NCI-H510A (cell line): Measurements from ENCODE around the gene HLA-DOB.

ENCODE experiments used
- DNase-seq: peaks from one replicate; lab custom pipeline; 2025; lab: John Stamatoyannopoulos, UW

The HLA-DOB gene

GRCh38 chr6:32816746-32817204 lies at the start of gene HLA-DOB:
HLA-DOB (minus strand) TSS chr6:32817002; CDS start chr6:32816951, 51 bp downstream.
- no peak for DNase-seq

GRCh38 chr6:32865724-32866443 lies 49.1 kb upstream of the HLA-DOB start:
- DNase-seq, result no peak

DNA sequence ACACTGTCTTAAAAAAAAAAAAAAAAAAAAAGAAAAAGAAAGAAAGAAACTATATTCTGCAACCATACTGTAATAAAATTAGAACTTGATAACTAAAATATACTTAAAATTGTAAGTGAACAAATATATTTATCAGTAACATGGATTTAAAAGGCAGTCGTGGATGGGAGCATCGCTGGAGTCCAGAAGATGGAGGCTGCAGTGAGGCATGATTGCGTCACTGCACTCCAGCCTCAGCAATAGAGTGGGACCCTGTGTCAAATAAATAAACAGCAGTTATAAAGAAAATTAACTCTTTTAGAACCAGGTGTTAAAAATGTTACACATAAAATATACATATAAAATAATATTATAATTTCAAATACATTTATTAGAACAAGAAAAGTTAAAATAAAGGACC lies 45.9 kb upstream of the HLA-DOB start:
- DNase-seq, result no peak

DNA sequence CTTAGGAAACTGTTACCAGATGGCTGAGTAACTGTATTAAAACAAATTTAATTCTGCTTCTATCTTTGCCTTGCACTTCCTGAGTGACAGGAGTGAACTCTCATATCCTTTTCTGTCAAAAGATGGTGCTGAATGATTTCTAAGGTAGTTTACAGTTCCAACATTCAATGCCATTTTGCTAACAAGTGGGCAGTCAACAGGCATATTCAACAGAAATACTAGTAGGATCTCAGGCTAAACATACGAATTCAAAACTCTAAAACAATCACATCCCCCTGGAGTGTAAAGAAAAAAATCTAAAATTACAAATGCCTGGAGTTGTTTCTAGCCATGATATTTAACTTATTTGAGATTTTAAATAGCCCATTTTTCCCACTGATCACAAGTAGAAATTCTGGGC lies 43.9 kb upstream of the HLA-DOB start:
- no peak for DNase-seq

DNA sequence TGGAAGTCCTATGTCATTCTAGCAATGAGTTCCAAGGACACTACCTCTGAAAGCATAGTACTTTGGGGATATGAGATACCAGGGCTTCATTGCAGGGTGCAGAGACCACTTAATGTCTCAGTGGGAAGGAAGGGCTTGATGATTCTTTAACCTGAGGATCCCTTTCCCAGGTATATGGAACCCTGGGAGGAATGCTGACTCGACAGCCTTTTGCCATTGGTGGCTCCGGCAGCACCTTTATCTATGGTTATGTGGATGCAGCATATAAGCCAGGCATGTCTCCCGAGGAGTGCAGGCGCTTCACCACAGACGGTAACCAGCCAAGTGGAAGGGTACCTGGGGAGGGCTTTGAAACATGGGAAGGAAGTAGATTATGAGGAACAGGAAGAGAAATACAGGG lies 41.4 kb upstream of the HLA-DOB start:
- DNase-seq, result no peak

- no peak for DNase-seq
These were observed 40.5 kb upstream of the HLA-DOB start for GRCh38 chr6:32857156-32857891.

DNA sequence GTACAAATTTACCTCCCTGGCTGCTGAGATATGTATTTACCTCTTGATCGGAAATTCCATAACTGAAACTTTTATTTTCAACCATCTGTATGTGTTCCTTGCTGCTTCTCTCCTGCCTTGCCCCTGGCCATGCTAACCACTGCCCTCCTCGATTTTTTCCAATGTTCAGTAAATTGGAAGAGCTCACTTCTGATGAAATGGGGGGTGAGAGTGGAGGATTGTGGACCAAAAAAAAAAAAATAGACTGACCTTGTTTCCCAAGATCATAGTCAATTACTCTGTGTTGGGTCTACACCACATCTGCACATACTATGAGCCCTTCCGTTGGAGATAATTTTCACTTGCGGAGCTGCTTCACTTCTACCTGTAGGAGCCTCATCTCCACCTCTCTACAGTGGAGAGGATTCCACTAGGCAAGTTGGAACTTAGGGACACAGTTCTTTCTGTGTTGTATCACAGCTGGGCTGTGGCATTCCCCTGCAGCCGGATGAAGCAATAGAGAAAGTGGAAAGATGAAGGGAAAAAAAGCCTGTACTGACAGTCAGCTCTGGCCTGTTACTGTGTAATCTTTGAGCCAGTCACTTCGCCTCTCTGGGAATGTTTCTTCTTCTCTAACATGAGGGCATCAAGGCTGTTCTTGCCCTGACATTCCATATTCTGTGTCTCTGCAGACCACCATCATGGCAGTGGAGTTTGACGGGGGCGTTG lies 38.8 kb upstream of the HLA-DOB start:
- no peak for DNase-seq

- DNase-seq, result no peak
These were observed 37.8 kb upstream of the HLA-DOB start for GRCh38 chr6:32854376-32855178.

DNA sequence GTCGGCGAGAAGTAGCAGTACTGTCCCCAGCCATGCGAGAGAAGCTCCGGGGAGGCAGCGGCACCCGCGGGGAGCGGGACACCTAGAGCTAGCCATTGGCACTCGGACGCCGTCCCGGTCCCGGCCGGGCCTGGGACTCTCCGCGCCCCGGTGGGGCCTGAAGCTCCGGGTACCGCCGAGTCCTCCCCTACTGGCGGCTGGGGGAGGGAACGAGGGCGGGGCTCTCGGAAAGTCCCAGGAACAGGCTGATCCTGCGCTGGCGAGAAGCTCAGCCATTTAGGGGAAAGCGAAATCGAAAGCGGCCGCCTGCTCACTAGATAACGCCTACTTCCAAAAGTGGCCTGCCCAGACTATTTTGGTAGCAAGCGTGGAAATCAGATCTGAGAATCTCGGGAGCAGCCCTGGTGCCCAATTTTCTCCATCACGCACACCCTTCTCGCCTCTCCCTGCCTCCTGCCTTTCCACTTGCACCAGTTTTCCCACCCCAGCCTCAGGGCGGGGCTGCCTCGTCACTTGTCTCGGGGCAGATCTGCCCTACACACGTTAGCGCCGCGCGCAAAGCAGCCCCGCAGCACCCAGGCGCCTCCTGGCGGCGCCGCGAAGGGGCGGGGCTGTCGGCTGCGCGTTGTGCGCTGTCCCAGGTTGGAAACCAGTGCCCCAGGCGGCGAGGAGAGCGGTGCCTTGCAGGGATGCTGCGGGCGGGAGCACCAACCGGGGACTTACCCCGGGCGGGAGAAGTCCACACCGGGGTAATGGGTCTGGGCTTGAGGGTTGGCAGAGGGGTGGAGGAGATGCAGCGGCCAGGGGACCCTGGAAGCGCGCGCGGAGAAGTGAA lies 37.0 kb upstream of the HLA-DOB start, which contains the start of the genes PSMB9 and TAP1:
Gene PSMB9, plus strand, starts transcription at position 652 of the 835 bp plus-strand sequence. Its CDS starts 38 bp downstream, at position 690.
Gene TAP1, minus strand, starts transcription at position 164 of the 835 bp plus-strand sequence. Its CDS starts 68 bp downstream, at position 96.
- DNase-seq, result peak; percentile 82

DNA sequence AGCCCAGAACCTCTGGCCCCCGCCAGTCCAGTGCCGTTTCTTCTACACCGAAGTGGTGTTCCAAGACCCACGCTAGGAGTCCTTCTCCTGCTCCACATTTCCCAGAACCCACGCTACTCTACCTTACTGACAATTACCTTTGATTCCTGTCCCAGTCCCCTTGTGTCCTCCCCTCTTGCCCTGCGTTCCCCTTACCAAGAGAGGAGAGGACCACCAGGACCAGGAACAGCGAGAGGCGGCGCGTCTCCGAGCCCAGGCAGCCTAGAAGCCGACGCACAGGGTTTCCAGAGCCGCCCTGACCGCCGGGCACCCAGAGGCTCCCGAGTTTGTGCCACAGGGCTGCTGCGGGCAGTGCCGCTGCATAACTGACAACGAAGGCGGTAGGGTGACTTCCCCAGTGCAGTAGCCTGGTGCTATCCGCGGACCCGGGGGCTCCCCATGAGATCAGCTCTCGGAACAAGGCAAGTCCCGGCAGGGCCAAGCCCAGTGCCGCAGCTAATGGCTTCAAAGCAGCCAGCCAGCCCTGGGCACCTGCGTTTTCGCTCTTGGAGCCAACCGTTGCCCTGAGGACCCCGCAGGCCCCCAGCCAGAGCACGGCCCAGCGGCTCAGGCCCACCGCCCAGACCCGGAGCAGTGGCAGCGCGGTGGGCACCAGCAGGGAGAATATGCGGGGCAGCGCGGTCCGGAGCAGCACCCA lies 36.2 kb upstream of the HLA-DOB start:
- DNase-seq, result no peak

- no peak for DNase-seq
These were observed 35.4 kb upstream of the HLA-DOB start for GRCh38 chr6:32852018-32852843.

GRCh38 chr6:32851025-32851424 lies 34.2 kb upstream of the HLA-DOB start:
- DNase-seq, result no peak

DNA sequence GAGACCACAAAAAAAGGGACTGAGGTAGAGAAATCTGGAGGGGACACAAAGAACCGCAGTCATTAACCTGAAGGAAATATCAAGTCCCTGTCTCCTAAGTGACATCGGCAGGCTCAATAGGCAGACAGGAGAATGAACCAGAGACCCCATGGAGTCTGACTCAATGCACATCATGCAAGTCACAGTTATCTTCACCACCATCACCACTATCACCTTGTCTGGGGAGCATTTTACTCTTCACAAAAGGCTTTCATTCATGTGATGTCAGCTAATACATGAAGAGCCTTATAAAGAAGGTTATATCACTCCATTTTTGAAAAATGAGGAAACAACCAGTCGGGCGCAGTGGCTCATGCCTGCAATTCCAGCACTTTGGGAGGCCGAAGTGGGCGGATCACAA lies 32.3 kb upstream of the HLA-DOB start:
- DNase-seq, result no peak

- DNase-seq, result no peak
These were observed 31.0 kb upstream of the HLA-DOB start for GRCh38 chr6:32847795-32848194.

DNA sequence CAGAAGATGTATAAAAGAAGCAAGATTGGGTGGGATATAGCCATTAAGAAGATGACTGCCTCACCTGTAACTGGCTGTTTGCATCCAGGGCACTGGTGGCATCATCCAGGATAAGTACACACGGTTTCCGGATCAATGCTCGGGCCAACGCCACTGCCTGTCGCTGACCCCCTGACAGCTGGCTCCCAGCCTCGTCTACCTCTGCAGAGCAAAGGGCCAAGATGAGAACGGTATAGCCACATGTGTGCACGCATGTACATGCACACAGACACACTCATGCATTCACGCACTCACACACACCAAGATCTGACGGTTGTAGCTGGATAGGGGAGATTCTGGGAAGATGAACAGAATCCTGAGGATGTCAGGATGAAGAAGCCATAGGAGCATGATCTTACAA lies 30.2 kb upstream of the HLA-DOB start:
- no peak for DNase-seq

DNA sequence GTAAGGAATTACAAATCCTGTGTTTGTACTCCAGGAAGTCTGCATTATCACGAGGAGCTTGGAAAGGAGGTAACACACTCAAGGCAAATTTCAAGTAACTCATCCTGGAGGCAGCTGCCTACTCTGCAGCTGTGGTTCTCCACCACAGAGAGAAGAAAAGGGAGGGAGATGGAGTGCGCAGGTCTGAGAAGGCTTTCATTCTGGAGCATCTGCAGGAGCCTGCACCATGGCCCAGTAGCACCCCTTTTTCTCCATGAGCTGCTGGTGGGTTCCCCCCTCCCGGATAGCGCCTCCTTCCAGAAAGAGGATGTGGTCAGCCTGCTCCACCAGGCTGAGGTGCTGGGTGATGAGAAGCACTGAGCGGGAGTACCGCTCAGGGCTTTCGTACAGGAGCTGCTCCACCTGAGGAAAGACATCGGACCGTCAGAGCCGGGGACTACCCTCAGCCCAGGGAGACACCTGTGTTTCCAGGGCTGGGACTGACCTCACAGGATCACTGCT lies 28.6 kb upstream of the HLA-DOB start:
- no peak for DNase-seq

DNA sequence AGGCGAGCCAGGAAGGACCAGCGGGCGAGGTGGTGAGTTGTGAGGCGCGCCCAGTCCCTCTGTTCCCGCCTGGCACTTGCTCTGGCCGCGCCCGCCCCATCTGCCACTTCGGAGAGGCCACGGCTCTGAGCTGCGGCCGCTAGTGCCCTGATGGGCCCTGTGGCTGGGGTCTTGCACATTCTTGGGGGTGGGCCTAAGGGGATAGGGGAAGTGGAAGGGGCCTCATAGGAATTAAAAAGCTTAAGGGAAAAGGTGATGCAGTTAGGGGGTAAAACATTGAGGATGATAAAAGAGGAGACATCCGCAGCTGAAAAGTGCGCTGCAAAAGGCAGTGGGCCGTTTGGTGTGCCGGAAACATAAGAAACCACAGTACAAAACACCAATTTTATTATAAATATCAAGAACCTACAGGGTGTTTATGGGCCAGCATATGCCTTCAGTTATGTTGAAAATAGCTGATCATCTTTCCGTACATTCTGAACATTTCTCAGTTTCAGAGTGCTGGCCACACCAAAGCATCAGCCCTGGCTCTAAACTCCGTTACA lies 28.1 kb upstream of the HLA-DOB start:
- DNase-seq, result no peak

DNA sequence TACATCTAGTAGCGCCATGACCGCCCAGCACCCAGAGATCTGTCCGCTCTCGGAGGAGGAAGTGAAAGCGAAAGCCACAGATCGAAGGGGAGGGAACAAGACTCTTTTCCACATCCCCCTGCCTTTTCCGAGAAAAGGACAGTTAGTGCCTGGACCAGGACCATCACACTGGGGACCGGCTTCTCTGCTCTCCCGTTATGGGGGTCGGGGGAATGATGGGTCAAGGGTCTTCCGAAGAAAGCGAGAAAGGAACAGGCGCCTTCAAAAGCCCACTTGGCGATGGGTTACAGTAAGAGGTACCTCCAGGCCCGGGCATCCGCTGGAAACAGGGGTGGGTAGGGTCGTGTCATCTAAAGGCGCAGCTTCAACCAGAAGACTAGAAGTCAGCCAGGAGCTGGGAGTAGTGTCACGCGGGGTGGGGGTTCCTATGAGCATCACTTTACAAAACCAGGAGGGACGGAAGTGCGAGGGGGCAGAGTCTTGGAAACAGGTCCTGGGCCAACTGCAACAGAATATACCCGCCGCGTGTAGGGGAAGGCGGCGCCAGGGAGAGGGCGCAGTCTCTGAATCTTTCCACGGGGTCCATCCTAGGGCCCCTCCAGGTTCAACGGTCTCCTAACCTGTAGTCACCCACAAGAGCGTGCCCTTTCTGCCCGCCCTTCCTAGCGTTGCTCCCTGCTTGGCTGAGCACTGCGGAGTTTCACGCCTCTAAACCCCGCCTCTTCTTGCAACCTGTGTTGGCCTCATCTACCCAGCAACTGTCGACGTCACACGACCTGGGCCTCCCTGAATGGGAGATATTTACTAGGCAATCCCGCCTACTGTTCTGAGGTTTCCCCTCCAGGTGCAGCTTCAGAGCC lies 27.4 kb upstream of the HLA-DOB start, which contains the start of gene PSMB8:
Gene PSMB8, minus strand, starts transcription at position 69 of the 860 bp plus-strand sequence. Its CDS starts 51 bp downstream, at position 18.
- DNase-seq, result peak; percentile 98
